GM19238 (cell line): ENCODE data around the gene ITPKC.
A peak's percentile ranks its signal among the peaks of the same experiment; 100 is the strongest.

Source experiments
- DNase-seq: peaks from one replicate; pipeline ENCODE4 v3.0.0; 2011; ENCODE audit warnings: low spot score; ENCODE audit not compliant: insufficient read length

The ITPKC gene

GRCh38 chr19:40716482-40717324 is at the start of gene ITPKC, which contains the start of gene COQ8B:
ITPKC (plus strand) TSS chr19:40717112; CDS start chr19:40717136, 24 bp downstream.
COQ8B (minus strand) TSS chr19:40716886; CDS start chr19:40714632, 2,254 bp downstream.
- DNase-seq = peak; percentile 97

GRCh38 chr19:40667602-40668001 is 49.3 kb upstream of the ITPKC start:
- no peak for DNase-seq

GRCh38 chr19:40668991-40669614 is 47.8 kb upstream of the ITPKC start:
- DNase-seq = no peak

- DNase-seq = no peak
These were observed 45.5 kb upstream of the ITPKC start for GRCh38 chr19:40671404-40671803.

GRCh38 chr19:40672038-40672437 is 44.9 kb upstream of the ITPKC start:
- no peak for DNase-seq

GRCh38 chr19:40672573-40673299 is 44.2 kb upstream of the ITPKC start:
- DNase-seq = no peak

- DNase-seq = no peak
These were observed 43.5 kb upstream of the ITPKC start for GRCh38 chr19:40673397-40673796.

GRCh38 chr19:40674291-40674690 is 42.6 kb upstream of the ITPKC start:
- DNase-seq = no peak

- DNase-seq = no peak
These were observed 39.8 kb upstream of the ITPKC start for GRCh38 chr19:40677156-40677555.

GRCh38 chr19:40681039-40681438 is 35.9 kb upstream of the ITPKC start:
- no peak for DNase-seq

GRCh38 chr19:40682431-40682964 is 34.4 kb upstream of the ITPKC start:
- no peak for DNase-seq

- DNase-seq = no peak
These were observed 33.5 kb upstream of the ITPKC start for GRCh38 chr19:40683437-40683836.

- DNase-seq = no peak
These were observed 32.6 kb upstream of the ITPKC start for GRCh38 chr19:40684280-40684679.

- no peak for DNase-seq
These were observed 31.8 kb upstream of the ITPKC start for GRCh38 chr19:40685016-40685526.

- no peak for DNase-seq
These were observed 31.3 kb upstream of the ITPKC start for GRCh38 chr19:40685563-40685962.

- DNase-seq = no peak
These were observed 29.9 kb upstream of the ITPKC start for GRCh38 chr19:40686882-40687524.

- DNase-seq = no peak
These were observed 29.3 kb upstream of the ITPKC start for GRCh38 chr19:40687525-40688016.

GRCh38 chr19:40688309-40688708 is 28.6 kb upstream of the ITPKC start:
- no peak for DNase-seq

GRCh38 chr19:40688987-40689338 is 27.9 kb upstream of the ITPKC start:
- no peak for DNase-seq

- DNase-seq = no peak
These were observed 27.4 kb upstream of the ITPKC start for GRCh38 chr19:40689339-40690049.
